H1 (cell line): ENCODE results near the gene ATXN1L. TPM values are rescaled to one million over a fixed set of nuclear protein-coding genes. Genes with fewer than 3 reads are reported as not detected.

Experiments used
- CTCF ChIA-PET: fragments of 300-600 bp; sonication (Branson Sonifier 250); formaldehyde crosslinking; loops from one replicate; lab custom pipeline; 2021; ENCODE audit not compliant: partially characterized antibody; lab: Charles Lee
- POLR2A ChIA-PET: fragments of 300-600 bp; sonication (Branson Sonifier 250); formaldehyde crosslinking; loops from one replicate; lab custom pipeline; 2021; ENCODE audit warnings: inconsistent platforms; ENCODE audit not compliant: partially characterized antibody; lab: Charles Lee
- DNase-seq, 2 experiments: peaks; one replicate each; pipeline versions ENCODE4 v3.0.0 to v3.0.0-alpha.2; 2010 to 2022; ENCODE audit warnings: low spot score in 2 of 2, low read depth in 1 of 2, mixed read lengths in 1 of 2
- FAIRE-seq: peaks from 2 replicates; lab custom pipeline; 2011; peaks lifted over from hg19 to GRCh38; lab: Jason Lieb, UNC
- H2AFZ ChIP-seq: 2 replicates; pipeline ENCODE4 v1.8.1; 2012; ENCODE audit warnings: low read length, inconsistent platforms
- H2AK5ac ChIP-seq: 2 replicates; pipeline ENCODE4 v1.6.1; 2013; ENCODE audit warnings: low read depth, low read length
- H2BK120ac ChIP-seq: replicated peaks from 2 replicates; pipeline ENCODE3; 2013; ENCODE audit warnings: low read depth, low read length, inconsistent platforms
- H2BK12ac ChIP-seq: 2 replicates; pipeline ENCODE4 v1.6.1; 2013; ENCODE audit warnings: low read depth, low read length
- H2BK15ac ChIP-seq: 2 replicates; pipeline ENCODE4 v1.6.1; 2013; ENCODE audit warnings: low read length
- H2BK20ac ChIP-seq: 2 replicates; pipeline ENCODE4 v1.6.1; 2013; ENCODE audit warnings: low read length
- H2BK5ac ChIP-seq: 2 replicates; pipeline ENCODE4 v1.6.1; 2013; ENCODE audit warnings: low read depth, low read length
- H3K14ac ChIP-seq: 2 replicates; pipeline ENCODE4 v1.6.1; 2013; ENCODE audit warnings: inconsistent platforms; ENCODE audit not compliant: insufficient read length
- H3K18ac ChIP-seq: 2 replicates; pipeline ENCODE4 v1.6.1; 2013; ENCODE audit warnings: low read length; ENCODE audit errors: extremely low read depth
- H3K23ac ChIP-seq: 2 replicates; pipeline ENCODE4 v1.6.1; 2013; ENCODE audit warnings: inconsistent platforms; ENCODE audit not compliant: insufficient read length
- H3K23me2 ChIP-seq: 2 replicates; pipeline ENCODE4 v1.6.1; 2013; ENCODE audit warnings: low read depth, low read length
- H3K27ac ChIP-seq: 2 replicates; pipeline ENCODE4 v1.6.1; 2011; ENCODE audit warnings: low read depth, low read length, inconsistent platforms
- H3K27me3 ChIP-seq, 4 experiments: replicated peaks in 1 of 4; 1 replicate in 1 of 4; 2 replicates in 3 of 4; pipeline versions ENCODE4 v1.6.1 to v1.8.1; 2011 to 2013; ENCODE audit warnings: low read length in 3 of 4, mild to moderate bottlenecking in 3 of 4, inconsistent platforms in 2 of 4, mixed read lengths in 2 of 4, moderate library complexity in 1 of 4; ENCODE audit not compliant: control insufficient read depth in 3 of 4, insufficient read depth in 3 of 4; ENCODE audit errors: extremely low read depth in 1 of 4
- H3K36me3 ChIP-seq, 4 experiments: 2 replicates each; pipeline versions ENCODE4 v1.6.1 to v1.8.1; 2011 to 2013; ENCODE audit warnings: mild to moderate bottlenecking in 4 of 4, low read length in 3 of 4, moderate library complexity in 2 of 4, control low read depth in 1 of 4, inconsistent platforms in 1 of 4; ENCODE audit not compliant: insufficient read depth in 4 of 4, control insufficient read depth in 2 of 4
- H3K4ac ChIP-seq: replicated peaks from 2 replicates; pipeline ENCODE3; 2013; ENCODE audit warnings: low read length, low read depth, mixed read lengths, inconsistent platforms; ENCODE audit not compliant: insufficient read length
- H3K4me1 ChIP-seq, 4 experiments: replicated peaks in 1 of 4; 1 replicate in 1 of 4; 2 replicates in 3 of 4; pipeline versions ENCODE4 v1.6.1 to v1.8.1; 2011 to 2013; ENCODE audit warnings: low read length in 3 of 4, inconsistent platforms in 2 of 4, mixed read lengths in 1 of 4; ENCODE audit not compliant: insufficient read depth in 4 of 4, control insufficient read depth in 3 of 4
- H3K4me2 ChIP-seq, 2 experiments: 2 replicates each; pipeline versions ENCODE4 v1.6.1 to v1.8.1; 2011 to 2013; ENCODE audit warnings: low read depth in 2 of 2, low read length in 2 of 2, control low read depth in 1 of 2, inconsistent platforms in 1 of 2, mild to moderate bottlenecking in 1 of 2; ENCODE audit not compliant: insufficient read depth in 1 of 2
- H3K4me3 ChIP-seq, 4 experiments: fragments of 200-600, 300-600 bp in 1 of 4; sonication (generic), shearing (Covaris generic), sonication (Bioruptor Twin) in 1 of 4; 2 replicates each; pipeline versions ENCODE4 v1.5.1 to v1.8.1; 2011 to 2016; ENCODE audit warnings: low read length in 4 of 4, low read depth in 3 of 4, control low read depth in 2 of 4, inconsistent platforms in 2 of 4, mild to moderate bottlenecking in 2 of 4, mixed read lengths in 1 of 4, moderate library complexity in 1 of 4; ENCODE audit not compliant: insufficient read depth in 2 of 4; ENCODE audit errors: extremely low read depth in 1 of 4
- H3K56ac ChIP-seq: replicated peaks from 2 replicates; pipeline ENCODE3; 2013; ENCODE audit warnings: low read depth, mild to moderate bottlenecking, mixed read lengths, low read length, inconsistent platforms; ENCODE audit not compliant: insufficient read length
- H3K79me1 ChIP-seq: 2 replicates; pipeline ENCODE4 v1.6.1; 2013; ENCODE audit warnings: low read depth, low read length, control low read depth
- H3K79me2 ChIP-seq, 2 experiments: 2 replicates each; pipeline versions ENCODE4 v1.6.1 to v1.8.1; 2012 to 2013; ENCODE audit warnings: low read length in 2 of 2, mild to moderate bottlenecking in 2 of 2, inconsistent platforms in 1 of 2; ENCODE audit not compliant: insufficient read depth in 2 of 2, control insufficient read depth in 1 of 2
- H3K9ac ChIP-seq, 4 experiments: replicated peaks in 1 of 4; 1 replicate in 1 of 4; 2 replicates in 3 of 4; pipeline versions ENCODE4 v1.6.1 to v1.8.1; 2011 to 2013; ENCODE audit warnings: low read depth in 3 of 4, low read length in 3 of 4, control low read depth in 2 of 4, mild to moderate bottlenecking in 2 of 4, moderate library complexity in 2 of 4, inconsistent platforms in 1 of 4; ENCODE audit errors: extremely low read depth in 1 of 4
- H3K9me3 ChIP-seq, 2 experiments: 2 replicates each; pipeline versions ENCODE4 v1.6.1 to v1.8.1; 2012 to 2013; ENCODE audit warnings: mild to moderate bottlenecking in 2 of 2, moderate library complexity in 2 of 2, control low read depth in 1 of 2, inconsistent platforms in 1 of 2, low read depth in 1 of 2, low read length in 1 of 2, mixed read lengths in 1 of 2; ENCODE audit not compliant: insufficient read depth in 2 of 2
- H4K20me1 ChIP-seq, 2 experiments: replicated peaks in 1 of 2; 2 replicates each; pipeline versions ENCODE3 to v1.8.1; 2011 to 2013; ENCODE audit warnings: inconsistent platforms in 2 of 2, low read length in 2 of 2, mild to moderate bottlenecking in 1 of 2; ENCODE audit not compliant: insufficient read depth in 2 of 2, control insufficient read depth in 1 of 2
- H4K5ac ChIP-seq: 2 replicates; pipeline ENCODE4 v1.6.1; 2013; ENCODE audit warnings: low read length, low read depth, mixed read lengths, inconsistent platforms; ENCODE audit not compliant: insufficient read length
- H4K8ac ChIP-seq: 2 replicates; pipeline ENCODE4 v1.8.0; 2013; ENCODE audit warnings: mild to moderate bottlenecking, moderate library complexity, low read length, inconsistent platforms; ENCODE audit not compliant: insufficient read depth; ENCODE audit errors: extremely low read depth
- H4K91ac ChIP-seq: replicated peaks from 2 replicates; pipeline ENCODE3; 2013; ENCODE audit warnings: low read length, mixed read lengths, inconsistent platforms; ENCODE audit not compliant: insufficient read length
- BACH1 ChIP-seq: IDR thresholded peaks from 2 replicates; pipeline ENCODE4 v1.6.1; 2012; ENCODE audit warnings: low read length, improper control_type of control experiment
- BRCA1 ChIP-seq: IDR thresholded peaks from 2 replicates; pipeline ENCODE4 v1.6.1; 2012; ENCODE audit warnings: low read depth, low read length, improper control_type of control experiment
- EP300 ChIP-seq, 2 experiments: IDR thresholded peaks; 1 replicate in 1 of 2; 2 replicates in 1 of 2; pipeline ENCODE4 v1.6.1; 2011 to 2012; ENCODE audit warnings: low read depth in 2 of 2, low read length in 2 of 2, mild to moderate bottlenecking in 2 of 2, borderline replicate concordance in 1 of 2, inconsistent platforms in 1 of 2, moderate library complexity in 1 of 2
- EZH2 ChIP-seq: fragments of 200-600 bp; sonication (generic); IDR thresholded peaks from 2 replicates; pipeline ENCODE4 v1.7.1; 2012; ENCODE audit warnings: low read depth, mild to moderate bottlenecking, moderate library complexity, low read length, inconsistent platforms; ENCODE audit not compliant: severe bottlenecking
- KDM5A ChIP-seq: fragments of 200-600 bp; IDR thresholded peaks from 2 replicates; pipeline ENCODE4 v1.7.1; 2012; ENCODE audit warnings: mild to moderate bottlenecking, low read length, inconsistent platforms, mixed read lengths
- NRF1 ChIP-seq: IDR thresholded peaks from 2 replicates; pipeline ENCODE4 v1.6.1; 2011; ENCODE audit warnings: mild to moderate bottlenecking, low read depth, low read length, improper control_type of control experiment
- RNF2 ChIP-seq: fragments of 200-900, 300-1000 bp; sonication (generic); IDR thresholded peaks from 2 replicates; pipeline ENCODE4 v1.7.1; 2016; ENCODE audit warnings: borderline replicate concordance, low read depth, mild to moderate bottlenecking, antibody characterized with exemption, low read length; ENCODE audit not compliant: poor library complexity, severe bottlenecking; ENCODE audit errors: missing control alignments
- SIRT6 ChIP-seq: IDR thresholded peaks from one replicate; pipeline ENCODE4 v1.7.1; 2012; ENCODE audit warnings: low read length, inconsistent platforms
- SIX5 ChIP-seq: IDR thresholded peaks from 2 replicates; pipeline ENCODE4 v1.6.1; 2011; ENCODE audit warnings: mild to moderate bottlenecking, low read depth, low read length
- SP4 ChIP-seq: IDR thresholded peaks from 2 replicates; pipeline ENCODE4 v1.6.1; 2012; ENCODE audit warnings: low read length, inconsistent platforms
- SRF ChIP-seq: IDR thresholded peaks from 2 replicates; pipeline ENCODE4 v1.6.1; 2011; ENCODE audit warnings: mild to moderate bottlenecking, low read depth, low read length, moderate library complexity
- TBP ChIP-seq: IDR thresholded peaks from 2 replicates; pipeline ENCODE4 v1.6.1; 2011; ENCODE audit warnings: low read depth, low read length, improper control_type of control experiment
- TCF12 ChIP-seq: IDR thresholded peaks from 2 replicates; pipeline ENCODE4 v1.6.1; 2011; ENCODE audit warnings: low read depth, mild to moderate bottlenecking, low read length
- YY1 ChIP-seq: IDR thresholded peaks from 2 replicates; pipeline ENCODE4 v1.6.1; 2011; ENCODE audit warnings: low read depth, mild to moderate bottlenecking, low read length
- WGBS, 2 experiments: shearing (Covaris generic) in 1 of 2; methylation state at CpG; one replicate each; pipeline versions ENCODE4 v1.1.6 to v1.1.7; 2013 to 2015; ENCODE audit warnings: low lambda C conversion rate in 2 of 2, mixed read lengths in 2 of 2, inconsistent platforms in 1 of 2, low coverage in 1 of 2, missing lambda C conversion rate in 1 of 2; ENCODE audit not compliant: insufficient replicate concordance in 2 of 2, insufficient coverage in 1 of 2, insufficient read length in 1 of 2; ENCODE audit errors: extremely low coverage in 1 of 2, missing lambda C conversion rate in 1 of 2; 5-methylcytosine and 5-hydroxymethylcytosine counted together
- polyA plus RNA-seq, 7 experiments: library from polyadenylated mRNA; depleted of rRNA in 3 of 7; stranded (reverse) in 5 of 7; unstranded in 2 of 7; fragments of >200 nt in 5 of 7; fragments of 200-250 nt in 2 of 7; gene quantifications; 1 replicate in 5 of 7; 2 replicates in 1 of 7; 4 replicates in 1 of 7; pipeline versions ENCODE4 v1.2.1 to v1.2.3, GENCODE V29; 2011 to 2013; ENCODE audit warnings: missing spikeins in 2 of 7, mixed read lengths in 2 of 7
- total RNA-seq: library from RNA; stranded (reverse); fragmentation: NEBNext Ultra II Directional; extraction: Animal tissue kit (Norgen Biotek cat#: 25700); gene quantifications from 2 replicates; pipeline ENCODE4 v1.2.1, GENCODE V29; 2021

Gene ATXN1L
- total and polyA plus RNA-seq, 2 of the 8 experiments (the other 6 are each of a cell fraction or from before 2014, with no cell fraction given) = 12.1 to 23.8 TPM

- Histone ChIP-seq H2BK15ac (no peak overlapping the region), H3K23me2 (peaks cover 6% of the 10 kb centered on the region), H3K36me3 (peaks cover 11 to 21% (median 16%) of the 10 kb centered on the region in 4 experiments; a peak in 7 of 8 replicates), H4K91ac (no peak overlapping the region), H3K27me3 (no peaks in the 10 kb centered on the region), H2BK12ac (peak overlapping the region; percentile 27; the same call in 1 of the 2 replicates), H2BK120ac (no peak overlapping the region), H3K14ac (no peak overlapping the region), H3K4ac (no peak overlapping the region), H3K9ac (peak overlapping the region; percentile 81 to 94 (median 88)), H3K23ac (no peak overlapping the region), H3K4me2 (peak overlapping the region; percentile 78 to 90), H3K4me3 (peak overlapping the region; percentile 78 to 97 (median 94)), H2BK20ac (no peak overlapping the region), H3K56ac (no peak overlapping the region), H2AFZ (no peak overlapping the region), H3K18ac (no peak overlapping the region), H4K5ac (no peak overlapping the region), H4K8ac (peak overlapping the region; percentile 95; the same call in 1 of the 2 replicates), H3K9me3 (no peaks in the 10 kb centered on the region), H3K79me2 (peaks cover 11 to 21% of the 10 kb centered on the region in 2 experiments), H2AK5ac (no peak overlapping the region), H4K20me1 (peaks cover 0 to 7% of the 10 kb centered on the region in 2 experiments), H3K79me1 (peaks cover 11% of the 10 kb centered on the region; the same call in 1 of the 2 replicates), H3K27ac (0 out of 2 replicates have a peak overlapping the region, but pooled peaks have one; percentile 69), H2BK5ac (no peak overlapping the region; the same call in 1 of the 2 replicates), H3K4me1 (peaks cover 0 to 5% (median 0%) of the 10 kb centered on the region in 4 experiments; a peak in 2 of 7 replicates)
- DNase-seq (peak in 1 of 2 experiments; percentile 49), FAIRE-seq (no peak)
- POLR2A ChIA-PET = interaction anchor here (0.6 to 3.0 kb wide), 12 partner anchors 9 to 1062 kb away, joined by 3 to 11 read pairs (median 4); partner anchors contain the start of genes AP1G1 and ZNF821
- 8% methylated on average over 19 of the region's 20 CpGs; no CpG with 5 or more reads in 1 of the 2 experiments for WGBS, 2 experiments
- CTCF ChIA-PET = interaction anchor here (0.5 to 1.3 kb wide), 2 partner anchors 11 to 993 kb away, joined by 3 read pairs; no protein-coding TSS in a partner anchor
- no peak for TF ChIP-seq BACH1
- no peak for TF ChIP-seq YY1
- no peak for TF ChIP-seq EP300 (IDR thresholded peaks at IDR 0.05; ENCODE audit: borderline replicate concordance in 1 of 2, low read depth in 2 of 2, low read length in 2 of 2)
- no peak for TF ChIP-seq TCF12
- TF ChIP-seq SIX5 = no peak
- no peak for TF ChIP-seq TBP
- TF ChIP-seq KDM5A = no peak
- TF ChIP-seq EZH2 = no peak
- TF ChIP-seq SRF = no peak
- TF ChIP-seq SP4 = no peak
- TF ChIP-seq BRCA1 = no peak
- no peak for TF ChIP-seq NRF1
- no peak for TF ChIP-seq SIRT6
- TF ChIP-seq RNF2 = no peak
Measured at GRCh38 chr16:71846431-71846830, 655 bp downstream of the ATXN1L start.
